GM11168 (cell line): ENCODE results near the gene ANP32B.
"Not testable (repeated sequence)": the region's sequence is repeated elsewhere in the genome, so short reads cannot be mapped to it uniquely, and the experiment has no call there.

Experiments used
- in situ Hi-C: fragments of 300-500 bp; cut with MboI; formaldehyde crosslinking; loops from one replicate; pipeline ENCODE4 v1.12.0; 2022; ENCODE audit warnings: low sequenced_read_pairs; ENCODE audit not compliant: unreplicated experiment

ANP32B gene

GRCh38 chr9:97982683-97983588 is at the start of gene ANP32B:
Gene ANP32B, plus strand, starts transcription at chr9:97983341. Its CDS starts 215 bp downstream, at chr9:97983556.
- in situ Hi-C loops: no loop called here

GRCh38 chr9:97934321-97935115 is 48.6 kb upstream of the ANP32B start:
- in situ Hi-C loops: no loop called here

DNA sequence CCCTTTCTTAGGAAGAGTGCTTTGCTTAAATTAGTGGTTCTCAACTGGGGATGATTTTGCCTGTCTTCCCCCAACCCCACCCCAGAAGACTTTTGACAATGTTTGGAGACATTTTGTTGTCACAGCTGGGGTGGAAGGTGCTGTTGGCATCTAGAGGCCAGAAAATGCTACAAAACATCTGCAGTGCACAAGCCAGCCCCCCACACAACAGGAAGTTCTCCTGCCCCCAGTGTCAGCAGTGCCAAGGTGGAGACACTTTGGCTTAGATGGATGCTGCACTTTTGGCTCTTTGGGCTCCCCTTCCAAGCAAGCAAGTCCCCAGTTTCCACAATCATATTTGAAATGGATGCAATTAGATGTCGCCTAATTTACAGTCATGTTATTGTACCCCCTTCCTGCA is 47.9 kb upstream of the ANP32B start:
- in situ Hi-C loops: no loop called here

GRCh38 chr9:97936998-97937397 is 46.1 kb upstream of the ANP32B start:
- in situ Hi-C loops: no loop called here

DNA sequence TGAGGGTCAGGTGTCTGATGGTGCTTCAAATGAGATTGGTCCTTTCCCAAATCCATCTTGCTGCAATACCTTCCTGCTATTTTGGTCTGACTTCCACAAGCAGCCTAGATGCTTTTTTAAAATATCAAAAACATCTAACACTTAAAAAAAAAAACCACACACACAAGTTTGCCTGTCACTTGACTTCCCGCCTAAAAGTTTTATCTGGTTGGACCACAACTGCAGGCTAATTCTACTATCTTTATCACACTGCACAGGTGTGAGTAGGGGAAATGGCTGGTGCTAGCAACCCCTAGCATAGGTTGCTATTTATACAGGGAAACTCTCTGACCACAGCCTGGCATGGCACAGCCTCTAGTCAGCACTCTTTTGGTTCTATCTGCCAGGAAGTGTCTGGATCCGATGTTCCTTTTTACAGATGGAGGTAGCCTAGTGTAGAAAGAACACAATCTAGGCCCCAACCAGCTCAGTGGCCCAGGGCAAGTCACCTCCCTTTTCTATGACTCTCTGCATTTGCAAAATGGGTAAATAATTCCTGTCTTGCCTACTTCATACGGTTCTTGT is 45.0 kb upstream of the ANP32B start, which contains the start of gene HEMGN:
TSS of gene HEMGN (minus strand) at position 92 of the 564 bp plus-strand sequence. CDS start at position 56, 36 bp downstream.
- in situ Hi-C loops: no loop called here

DNA sequence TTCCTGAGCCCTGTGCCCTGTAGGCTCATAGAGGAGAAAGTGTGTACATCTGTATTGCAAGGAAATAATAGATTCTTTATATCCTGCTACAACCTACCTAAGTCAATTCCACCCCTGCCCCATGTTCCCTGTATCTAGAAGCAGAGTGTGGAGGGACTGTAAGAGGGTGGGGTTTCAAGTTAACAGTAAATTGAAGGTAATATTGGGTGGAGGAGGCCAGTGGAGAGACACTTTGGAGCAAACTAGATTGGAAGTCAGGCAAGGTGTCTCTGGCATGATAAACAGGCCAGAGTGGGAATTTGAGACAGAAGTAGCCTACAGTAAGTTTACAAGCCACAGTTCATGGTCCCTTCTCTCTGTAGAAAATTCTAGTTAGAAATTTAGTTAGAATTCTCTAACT is 42.9 kb upstream of the ANP32B start:
- in situ Hi-C loops: no loop called here

GRCh38 chr9:97940741-97941140 is 42.4 kb upstream of the ANP32B start:
- in situ Hi-C loops: no loop called here

DNA sequence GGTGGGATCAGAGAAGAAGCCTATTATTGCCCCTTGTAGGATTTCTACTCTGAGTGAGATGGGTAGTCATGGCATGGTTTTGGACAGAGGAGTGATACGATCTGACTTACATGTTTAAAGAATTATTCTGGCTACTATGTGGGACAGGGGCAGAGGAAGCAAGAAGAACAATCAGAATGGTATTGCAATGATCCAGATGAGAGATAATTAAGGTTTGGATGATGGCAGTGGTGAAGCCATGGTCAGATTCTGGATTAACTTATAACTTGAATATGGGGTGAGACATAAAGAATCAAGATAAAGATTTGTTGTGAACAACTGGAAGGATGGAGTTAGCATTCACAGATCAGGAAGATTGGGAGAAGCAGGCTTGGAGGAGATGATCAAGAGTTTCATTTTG is 41.8 kb upstream of the ANP32B start:
- in situ Hi-C loops: no loop called here

- in situ Hi-C loops: no loop called here
Measured at GRCh38 chr9:97943308-97943855, 39.8 kb upstream of the ANP32B start.

DNA sequence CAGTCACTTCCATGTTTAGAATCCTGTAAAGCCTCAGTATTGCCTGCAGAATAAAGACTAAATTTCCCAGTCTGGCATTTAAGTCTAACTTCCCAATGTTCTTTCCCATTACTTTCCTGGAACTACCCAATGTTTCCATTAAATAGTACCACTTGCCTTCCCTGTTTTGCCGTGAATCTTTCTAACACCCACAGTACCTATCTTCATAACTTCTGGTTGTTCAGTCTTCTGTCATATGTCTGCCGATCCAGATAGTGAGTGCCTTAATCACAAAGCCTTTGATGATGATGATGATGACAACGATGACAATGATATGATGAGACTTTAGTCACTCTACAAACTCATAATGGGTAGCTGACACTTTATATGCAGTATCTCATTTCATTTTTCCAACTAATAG is 38.5 kb upstream of the ANP32B start:
- in situ Hi-C loops: no loop called here

DNA sequence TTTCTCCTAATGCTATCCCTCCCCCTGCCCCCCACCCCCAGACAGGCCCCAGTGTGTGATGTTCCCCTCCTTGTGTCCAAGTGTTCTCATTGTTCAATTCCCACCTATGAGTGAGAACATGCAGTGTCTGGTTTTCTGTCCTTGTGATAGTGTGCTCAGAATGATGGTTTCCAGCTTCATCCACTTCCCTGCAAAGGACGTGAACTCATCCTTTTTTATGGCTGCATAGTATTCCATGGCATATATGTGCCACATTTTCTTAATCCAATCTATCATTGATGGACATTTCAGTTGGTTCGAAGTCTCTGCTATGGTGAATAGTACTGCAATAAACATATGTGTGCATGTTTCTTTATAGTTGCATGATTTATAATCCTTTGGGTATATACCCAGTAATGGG is 37.7 kb upstream of the ANP32B start:
- in situ Hi-C loops: not testable (repeated sequence)

DNA sequence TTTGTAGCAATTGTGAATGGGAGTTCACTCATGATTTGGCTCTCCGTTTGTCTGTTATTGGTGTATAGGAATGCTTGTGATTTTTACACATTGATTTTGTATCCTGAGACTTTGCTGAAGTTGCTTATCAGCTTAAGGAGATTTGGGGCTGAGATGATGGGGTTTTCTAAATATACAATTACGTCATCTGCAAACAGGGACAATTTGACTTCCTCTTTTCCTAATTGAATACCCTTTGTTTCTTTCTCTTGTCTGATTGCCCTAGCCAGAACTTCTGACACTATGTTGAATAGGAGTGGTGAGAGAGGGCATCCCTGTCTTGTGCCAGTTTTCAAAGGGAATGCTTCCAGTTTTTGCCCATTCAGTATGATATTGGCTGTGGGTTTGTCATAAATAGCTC is 36.0 kb upstream of the ANP32B start:
- in situ Hi-C loops: not testable (repeated sequence)

- in situ Hi-C loops: not testable (repeated sequence)
Measured at GRCh38 chr9:97950873-97951272, 32.3 kb upstream of the ANP32B start.

DNA sequence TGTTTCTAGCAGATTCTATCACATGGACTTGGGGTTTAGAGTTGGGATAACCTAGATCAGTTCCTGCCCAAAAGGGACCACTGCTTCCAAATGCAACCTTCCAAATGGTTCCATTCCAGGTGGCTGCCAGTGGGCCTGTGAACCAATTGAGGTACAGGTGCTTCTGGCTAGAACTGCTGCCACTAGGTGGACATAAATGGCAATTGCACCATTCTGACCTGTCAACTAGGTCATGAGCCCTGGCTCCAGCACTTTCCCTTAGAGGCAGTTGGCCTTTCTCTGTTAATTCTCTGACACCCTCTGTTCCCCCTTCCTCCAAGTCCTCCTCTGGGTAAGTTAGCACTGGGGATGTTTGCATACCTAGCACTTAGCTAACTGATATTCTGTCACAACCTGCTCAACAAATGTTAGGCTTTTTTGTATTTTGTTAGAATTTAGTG is 28.6 kb upstream of the ANP32B start:
- in situ Hi-C loops: no loop called here

- in situ Hi-C loops: no loop called here
Measured at GRCh38 chr9:97956331-97956730, 26.8 kb upstream of the ANP32B start.

- in situ Hi-C loops: no loop called here
Measured at GRCh38 chr9:97958812-97959511, 24.2 kb upstream of the ANP32B start.

DNA sequence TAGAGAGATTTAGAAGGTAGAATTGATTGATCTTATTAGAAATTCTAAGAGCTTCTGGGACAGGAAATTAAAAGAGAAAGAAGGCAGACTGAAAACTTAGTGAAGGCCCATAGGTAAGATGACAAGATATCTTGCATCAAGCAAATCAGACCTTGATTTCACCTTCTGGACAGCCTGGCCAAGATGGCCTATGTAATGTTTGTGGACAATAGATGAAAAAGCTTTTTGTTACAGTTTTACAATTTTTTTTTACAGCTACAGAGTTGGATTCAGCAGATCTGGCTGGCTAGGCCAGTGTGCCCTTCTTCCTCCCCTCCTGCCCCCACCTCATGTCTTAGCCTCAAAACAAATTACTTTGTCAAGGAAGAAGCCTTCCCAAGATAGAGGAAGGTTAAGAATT is 23.6 kb upstream of the ANP32B start:
- in situ Hi-C loops: no loop called here

DNA sequence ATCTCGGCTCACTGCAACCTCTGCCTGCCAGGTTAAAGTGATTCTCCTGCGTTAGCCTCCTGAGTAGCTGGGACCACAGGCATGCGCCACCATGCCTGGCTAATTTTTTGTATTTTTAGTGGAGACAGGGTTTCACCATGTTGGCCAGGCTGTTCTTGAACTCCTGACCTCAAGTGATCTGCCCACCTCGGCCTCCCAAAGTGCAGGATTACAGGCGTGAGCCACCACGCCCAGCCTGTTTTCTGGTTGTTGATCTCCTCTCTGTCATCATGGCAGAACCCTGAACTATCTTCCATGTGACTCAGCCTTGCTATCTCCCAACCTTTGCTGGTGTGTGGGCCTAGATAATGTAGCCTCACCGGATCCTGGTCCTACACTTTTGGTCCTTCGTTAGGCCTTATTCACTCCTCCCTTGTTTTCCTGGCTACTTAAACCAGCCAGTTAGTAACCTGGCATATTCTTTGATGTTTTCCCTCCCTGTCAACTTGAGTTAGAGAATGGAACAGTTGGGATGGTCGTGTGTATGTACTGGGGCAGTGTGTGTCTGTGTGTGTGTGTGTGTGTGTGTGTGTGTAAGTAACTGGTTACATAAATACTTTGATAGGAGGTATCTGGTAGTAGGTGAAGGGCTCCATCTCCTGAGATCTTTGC is 22.3 kb upstream of the ANP32B start:
- in situ Hi-C loops: not testable (repeated sequence)

DNA sequence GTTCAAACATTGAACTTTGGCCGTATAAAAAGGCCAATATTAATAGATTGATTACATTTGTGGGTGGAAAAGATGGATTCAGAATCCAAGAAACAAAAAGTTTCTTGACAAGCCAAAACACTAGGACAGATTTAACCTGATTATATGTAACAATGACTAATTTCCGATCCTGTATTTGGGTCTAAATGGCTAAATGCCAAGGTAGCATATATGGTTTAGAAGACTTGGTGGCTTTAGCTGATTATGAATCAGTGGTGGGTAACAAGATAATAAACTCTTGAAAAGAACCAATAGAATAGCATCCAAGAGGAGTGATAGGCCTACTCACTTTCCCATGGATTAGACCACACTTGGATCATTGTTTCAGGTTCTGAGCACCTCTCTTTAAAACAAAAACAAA is 21.8 kb upstream of the ANP32B start:
- in situ Hi-C loops: no loop called here
